Measurements from ENCODE around the gene ZNRF2.
"Not testable (repeated sequence)": the region's sequence is repeated elsewhere in the genome, so short reads cannot be mapped to it uniquely, and the experiment has no call there.

Gene ZNRF2

DNA sequence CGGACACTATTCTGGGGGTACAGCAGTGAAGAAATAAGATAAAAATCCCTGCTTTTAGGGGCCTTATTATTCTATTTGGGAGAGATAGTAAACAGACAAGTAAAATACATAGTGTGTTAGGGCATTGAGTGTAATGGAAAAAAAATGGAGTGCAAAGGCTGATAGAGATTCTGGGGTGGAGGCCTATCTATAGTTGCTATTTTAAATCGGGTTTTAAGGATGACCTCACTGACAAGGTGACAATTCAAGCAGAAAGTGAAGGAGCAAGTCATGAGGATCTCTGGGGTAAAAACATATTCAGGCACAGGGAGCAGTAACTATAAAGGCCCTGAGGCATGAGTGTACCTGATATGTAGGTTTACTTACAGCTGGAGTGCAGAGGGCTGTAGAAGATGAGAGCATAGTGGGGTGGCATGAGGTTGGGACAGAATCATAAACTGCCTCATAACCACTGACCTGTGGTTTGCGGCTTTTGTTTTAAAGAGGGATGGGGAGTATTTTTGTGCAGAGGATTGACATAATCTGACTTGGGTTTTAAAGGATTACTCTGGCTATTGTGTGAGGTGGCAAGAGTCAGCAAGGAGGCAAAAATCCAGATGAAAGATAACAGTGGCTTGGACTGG lies 8.1 kb downstream of the ZNRF2 start:
- not testable (repeated sequence) for H3K36me3 ChIP-seq (ENCODE audit: insufficient read depth, low read length); H3K4me3 ChIP-seq (ENCODE audit: low read depth in 1 of 2, low read length in 2 of 2); H3K27me3 ChIP-seq (ENCODE audit: control insufficient read depth in 1 of 2, insufficient read depth in 2 of 2, low read length in 2 of 2); H3K27ac ChIP-seq (ENCODE audit: low read depth, low read length); H3K9ac ChIP-seq (ENCODE audit: low read length); H3K9me3 ChIP-seq (ENCODE audit: low read length)
- H3K4me1 ChIP-seq (ENCODE audit: insufficient read depth, low read length): peaks cover 12% of the 10 kb centered on the region

DNA sequence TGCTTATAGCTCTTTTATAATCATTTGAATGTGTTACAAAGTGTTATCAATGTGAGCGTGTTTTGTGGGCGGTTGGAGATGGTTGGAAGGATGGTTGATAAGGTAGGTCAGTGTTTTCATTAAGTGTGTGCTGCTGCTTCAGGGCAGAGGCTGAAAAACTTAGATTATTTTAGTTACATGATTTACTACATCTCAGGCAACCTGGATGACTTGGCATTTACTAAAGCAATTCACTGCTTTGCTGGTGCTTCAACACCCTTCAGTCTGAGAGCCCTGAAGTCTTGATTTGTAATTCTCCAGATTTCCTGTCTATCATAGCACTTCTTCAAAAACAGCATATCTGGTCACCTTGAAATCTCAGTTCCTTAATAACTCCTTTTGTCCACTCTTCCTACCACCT lies 11.9 kb downstream of the ZNRF2 start:
- not testable (repeated sequence) for H3K27ac ChIP-seq (ENCODE audit: low read depth, low read length); H3K9me3 ChIP-seq (ENCODE audit: low read length); H3K9ac ChIP-seq (ENCODE audit: low read length); H3K36me3 ChIP-seq (ENCODE audit: insufficient read depth, low read length); H3K4me3 ChIP-seq (ENCODE audit: low read depth in 1 of 2, low read length in 2 of 2); H3K27me3 ChIP-seq (ENCODE audit: control insufficient read depth in 1 of 2, insufficient read depth in 2 of 2, low read length in 2 of 2)
- peaks cover 16% of the 10 kb centered on the region for H3K4me1 ChIP-seq (ENCODE audit: insufficient read depth, low read length)

DNA sequence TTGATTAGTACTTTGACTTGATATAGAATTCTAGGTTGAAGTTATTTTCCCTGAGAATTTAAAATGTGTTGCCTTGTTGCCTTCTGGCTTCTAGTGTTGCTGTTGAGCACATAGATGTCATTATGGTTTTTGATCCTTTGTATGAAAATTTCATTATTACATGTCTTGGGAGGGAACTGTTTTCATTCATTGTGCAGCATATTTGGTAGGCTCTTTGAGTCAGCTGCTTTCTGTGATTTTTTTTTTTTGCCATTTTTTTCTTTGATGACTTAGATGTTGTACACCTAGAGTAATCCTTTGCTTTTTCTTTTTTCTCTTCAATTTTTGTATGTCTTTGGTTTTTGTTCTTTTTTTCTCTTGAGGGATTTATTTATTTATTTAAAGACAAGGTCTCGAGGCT lies 13.1 kb downstream of the ZNRF2 start:
- H3K27me3 ChIP-seq (ENCODE audit: control insufficient read depth in 1 of 2, insufficient read depth in 2 of 2, low read length in 2 of 2); H3K36me3 ChIP-seq (ENCODE audit: insufficient read depth, low read length); H3K4me3 ChIP-seq (ENCODE audit: low read depth in 1 of 2, low read length in 2 of 2); H3K9ac ChIP-seq (ENCODE audit: low read length); H3K9me3 ChIP-seq (ENCODE audit: low read length); H3K27ac ChIP-seq (ENCODE audit: low read depth, low read length): not testable (repeated sequence)
- peaks cover 21% of the 10 kb centered on the region for H3K4me1 ChIP-seq (ENCODE audit: insufficient read depth, low read length)

DNA sequence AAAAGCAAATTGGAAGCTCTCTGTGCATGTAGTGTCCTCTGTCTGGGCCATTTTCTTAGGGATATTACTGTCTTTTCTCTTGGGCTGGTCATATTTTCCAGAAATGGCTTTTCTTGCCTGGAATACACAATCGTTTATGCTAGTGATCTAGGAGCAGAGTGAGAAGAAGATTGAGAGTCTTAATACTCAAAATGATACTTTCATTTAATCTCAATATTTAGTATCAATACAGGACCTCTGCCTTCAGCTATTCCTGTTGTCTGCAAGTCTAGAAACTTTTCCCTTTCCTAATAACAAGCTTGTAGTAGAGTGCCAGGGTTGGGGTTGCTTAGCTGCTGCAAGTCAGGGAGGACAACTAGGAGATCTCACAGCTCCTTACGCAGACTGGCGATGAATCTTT lies 14.0 kb downstream of the ZNRF2 start:
- not testable (repeated sequence) for H3K36me3 ChIP-seq (ENCODE audit: insufficient read depth, low read length); H3K9me3 ChIP-seq (ENCODE audit: low read length); H3K9ac ChIP-seq (ENCODE audit: low read length); H3K27me3 ChIP-seq (ENCODE audit: control insufficient read depth in 1 of 2, insufficient read depth in 2 of 2, low read length in 2 of 2); H3K4me3 ChIP-seq (ENCODE audit: low read depth in 1 of 2, low read length in 2 of 2); H3K27ac ChIP-seq (ENCODE audit: low read depth, low read length)
- peaks cover 21% of the 10 kb centered on the region for H3K4me1 ChIP-seq (ENCODE audit: insufficient read depth, low read length)

GRCh38 chr7:30301751-30302150 lies 17.4 kb downstream of the ZNRF2 start:
- Histone ChIP-seq H3K27ac (ENCODE audit: low read depth, low read length) (no peak overlapping the region), H3K27me3 (ENCODE audit: control insufficient read depth in 1 of 2, insufficient read depth in 2 of 2, low read length in 2 of 2) (no peaks in the 10 kb centered on the region), H3K4me1 (ENCODE audit: insufficient read depth, low read length) (peaks cover 36% of the 10 kb centered on the region)

DNA sequence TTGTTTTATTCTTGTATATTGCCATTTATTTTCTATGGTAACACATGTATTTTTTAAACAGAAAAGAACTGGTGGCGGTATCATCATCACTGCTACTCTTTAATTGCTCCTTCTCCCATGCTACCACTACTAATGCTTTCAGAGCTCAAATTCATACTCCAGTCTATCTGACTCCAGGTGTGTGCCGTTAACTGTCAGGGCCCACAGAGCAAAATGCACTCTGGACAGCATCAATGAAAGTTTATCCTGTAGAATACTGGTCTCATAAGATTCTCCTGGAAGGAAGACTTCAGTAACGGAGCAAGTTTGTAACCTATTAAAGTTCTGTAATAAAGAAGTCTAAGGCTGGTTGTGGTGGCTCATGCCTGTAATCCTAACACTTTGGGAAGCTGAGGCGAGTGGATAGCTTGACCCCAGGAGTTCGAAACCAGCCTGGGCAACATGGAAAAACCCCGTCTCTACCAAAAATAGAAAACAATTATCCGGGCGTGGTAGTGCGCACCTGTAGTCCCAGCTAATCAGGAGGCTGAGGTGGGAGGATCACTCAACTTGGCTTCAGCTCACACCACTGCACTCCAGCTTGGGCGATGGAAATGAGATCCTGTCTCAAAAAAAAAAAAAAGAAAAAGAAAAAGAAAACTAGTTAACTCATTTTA lies 18.4 kb downstream of the ZNRF2 start:
- Histone ChIP-seq H3K27me3 (ENCODE audit: control insufficient read depth in 1 of 2, insufficient read depth in 2 of 2, low read length in 2 of 2) (no peaks in the 10 kb centered on the region), H3K9ac (ENCODE audit: low read length) (no peak overlapping the region), H3K36me3 (ENCODE audit: insufficient read depth, low read length) (no peaks in the 10 kb centered on the region), H3K9me3 (ENCODE audit: low read length) (no peaks in the 10 kb centered on the region), H3K27ac (ENCODE audit: low read depth, low read length) (no peak overlapping the region), H3K4me1 (ENCODE audit: insufficient read depth, low read length) (peaks cover 36% of the 10 kb centered on the region), H3K4me3 (ENCODE audit: low read depth in 1 of 2, low read length in 2 of 2) (no peak overlapping the region)

More at GRCh38 chr7:30301751-30302150, 17.4 kb downstream of the ZNRF2 start:
- H3K36me3 ChIP-seq (ENCODE audit: insufficient read depth, low read length): no peaks in the 10 kb centered on the region
- H3K4me3 ChIP-seq (ENCODE audit: low read depth in 1 of 2, low read length in 2 of 2): no peak overlapping the region
- no peak overlapping the region for H3K9ac ChIP-seq (ENCODE audit: low read length)
- no peaks in the 10 kb centered on the region for H3K9me3 ChIP-seq (ENCODE audit: low read length)

DNA sequence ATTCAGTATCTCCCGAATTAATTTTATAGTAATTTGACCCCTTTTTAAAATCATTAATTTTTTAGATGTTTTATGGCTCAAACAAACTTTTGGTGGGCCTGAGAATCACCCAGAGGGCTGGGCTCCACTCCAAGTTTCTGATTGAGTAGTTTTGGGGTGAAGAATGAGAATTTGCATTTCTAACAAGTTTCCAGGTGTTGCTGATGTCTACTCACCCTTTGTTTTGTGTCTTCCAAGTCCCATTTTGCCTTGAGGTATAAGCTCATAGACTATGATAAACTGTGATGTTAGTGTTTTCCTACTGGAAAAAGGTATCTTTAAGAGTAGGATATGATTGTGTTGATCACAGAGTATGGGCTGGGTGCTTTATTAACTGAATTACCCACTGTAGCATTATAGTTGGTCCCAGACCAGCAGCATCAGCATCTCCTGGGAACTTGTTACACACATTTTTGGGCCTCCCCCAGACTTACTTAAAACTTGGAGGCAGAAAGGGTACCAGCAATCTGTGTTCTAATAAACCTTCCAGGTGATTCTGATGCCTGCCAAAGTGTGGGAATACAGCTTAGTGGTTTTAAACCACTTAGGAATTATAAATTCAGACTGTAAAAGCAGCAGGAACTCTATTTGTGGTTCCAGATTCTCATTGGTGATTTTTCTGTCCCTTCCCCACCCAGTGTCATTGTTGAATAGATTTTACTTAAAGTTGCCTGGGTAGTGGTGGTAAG lies 19.1 kb downstream of the ZNRF2 start:
- H3K27ac ChIP-seq (ENCODE audit: low read depth, low read length): no peak overlapping the region
- no peaks in the 10 kb centered on the region for H3K36me3 ChIP-seq (ENCODE audit: insufficient read depth, low read length)
- H3K4me3 ChIP-seq (ENCODE audit: low read depth in 1 of 2, low read length in 2 of 2): no peak overlapping the region
- H3K9ac ChIP-seq (ENCODE audit: low read length): no peak overlapping the region
- no peaks in the 10 kb centered on the region for H3K27me3 ChIP-seq (ENCODE audit: control insufficient read depth in 1 of 2, insufficient read depth in 2 of 2, low read length in 2 of 2)
- H3K4me1 ChIP-seq (ENCODE audit: insufficient read depth, low read length): peaks cover 36% of the 10 kb centered on the region
- H3K9me3 ChIP-seq (ENCODE audit: low read length): no peaks in the 10 kb centered on the region

DNA sequence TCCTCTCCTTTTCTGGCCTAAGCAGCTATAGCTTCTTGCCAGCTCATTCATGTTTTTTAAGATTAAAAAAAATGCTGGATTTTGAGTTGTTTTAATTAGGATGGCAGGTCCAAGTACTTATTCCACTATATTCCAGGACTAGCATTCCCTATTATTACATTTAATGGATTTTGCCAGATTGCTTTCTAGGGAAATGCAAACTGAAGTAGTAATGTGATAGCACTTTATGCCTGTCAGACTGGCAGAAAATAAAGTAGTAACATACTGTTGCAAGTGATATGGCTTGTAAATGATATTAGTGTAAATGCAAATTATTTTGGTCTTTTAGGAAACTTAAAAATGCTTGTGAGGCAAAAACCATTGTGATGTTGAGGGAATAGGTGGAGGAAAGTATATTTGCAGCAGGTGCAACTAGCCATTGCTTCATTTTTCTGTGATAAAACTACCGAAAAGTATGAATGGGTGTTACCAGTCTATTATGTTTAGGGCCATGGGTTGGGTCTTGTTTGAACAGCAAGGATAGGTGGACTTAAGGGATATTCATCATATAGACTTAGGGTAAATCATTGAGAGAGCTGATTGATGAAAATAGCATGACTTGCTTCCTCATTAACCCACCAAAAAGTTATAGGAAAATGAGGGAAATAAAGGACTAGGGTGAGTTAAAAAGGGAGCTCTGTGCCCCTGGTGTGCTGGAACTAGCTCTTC lies 19.9 kb downstream of the ZNRF2 start:
- H3K4me3 ChIP-seq (ENCODE audit: low read depth in 1 of 2, low read length in 2 of 2): no peak overlapping the region
- no peaks in the 10 kb centered on the region for H3K9me3 ChIP-seq (ENCODE audit: low read length)
- H3K4me1 ChIP-seq (ENCODE audit: insufficient read depth, low read length): peaks cover 32% of the 10 kb centered on the region
- H3K27me3 ChIP-seq (ENCODE audit: control insufficient read depth in 1 of 2, insufficient read depth in 2 of 2, low read length in 2 of 2): no peaks in the 10 kb centered on the region
- H3K9ac ChIP-seq (ENCODE audit: low read length): no peak overlapping the region
- H3K36me3 ChIP-seq (ENCODE audit: insufficient read depth, low read length): no peaks in the 10 kb centered on the region
- no peak overlapping the region for H3K27ac ChIP-seq (ENCODE audit: low read depth, low read length)

DNA sequence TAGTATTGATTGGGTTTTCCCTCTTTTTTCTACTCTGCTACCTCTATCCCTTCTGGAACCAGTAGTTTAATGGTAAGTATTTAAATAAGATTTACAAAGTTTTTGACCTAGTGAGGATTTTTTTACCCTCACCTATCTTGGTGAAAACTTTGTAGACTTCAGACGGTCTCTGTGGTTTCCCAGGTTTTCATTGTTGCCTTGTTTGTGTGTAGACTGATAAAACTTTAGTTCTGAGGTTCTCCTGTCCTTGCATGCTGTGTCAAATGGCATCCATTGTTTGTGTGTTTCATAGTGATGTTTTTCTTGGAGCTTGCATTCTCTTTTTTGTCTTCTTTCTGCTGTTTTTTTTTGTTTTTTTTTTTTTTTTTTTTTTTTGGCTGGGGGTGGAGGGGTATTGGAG lies 22.6 kb downstream of the ZNRF2 start:
- no peak overlapping the region for H3K27ac ChIP-seq (ENCODE audit: low read depth, low read length)
- H3K4me1 ChIP-seq (ENCODE audit: insufficient read depth, low read length): peaks cover 21% of the 10 kb centered on the region
- H3K27me3 ChIP-seq (ENCODE audit: control insufficient read depth in 1 of 2, insufficient read depth in 2 of 2, low read length in 2 of 2): no peaks in the 10 kb centered on the region
- no peaks in the 10 kb centered on the region for H3K36me3 ChIP-seq (ENCODE audit: insufficient read depth, low read length)
- no peak overlapping the region for H3K4me3 ChIP-seq (ENCODE audit: low read depth in 1 of 2, low read length in 2 of 2)
- no peak overlapping the region for H3K9ac ChIP-seq (ENCODE audit: low read length)
- H3K9me3 ChIP-seq (ENCODE audit: low read length): no peaks in the 10 kb centered on the region

- Histone ChIP-seq H3K27ac (ENCODE audit: low read depth, low read length) (no peak overlapping the region), H3K36me3 (ENCODE audit: insufficient read depth, low read length) (no peaks in the 10 kb centered on the region), H3K4me1 (ENCODE audit: insufficient read depth, low read length) (peaks cover 19% of the 10 kb centered on the region), H3K4me3 (ENCODE audit: low read depth in 1 of 2, low read length in 2 of 2) (no peak overlapping the region), H3K27me3 (ENCODE audit: control insufficient read depth in 1 of 2, insufficient read depth in 2 of 2, low read length in 2 of 2) (no peaks in the 10 kb centered on the region), H3K9me3 (ENCODE audit: low read length) (no peaks in the 10 kb centered on the region), H3K9ac (ENCODE audit: low read length) (no peak overlapping the region)
Observed at GRCh38 chr7:30308389-30308788, 24.0 kb downstream of the ZNRF2 start.

DNA sequence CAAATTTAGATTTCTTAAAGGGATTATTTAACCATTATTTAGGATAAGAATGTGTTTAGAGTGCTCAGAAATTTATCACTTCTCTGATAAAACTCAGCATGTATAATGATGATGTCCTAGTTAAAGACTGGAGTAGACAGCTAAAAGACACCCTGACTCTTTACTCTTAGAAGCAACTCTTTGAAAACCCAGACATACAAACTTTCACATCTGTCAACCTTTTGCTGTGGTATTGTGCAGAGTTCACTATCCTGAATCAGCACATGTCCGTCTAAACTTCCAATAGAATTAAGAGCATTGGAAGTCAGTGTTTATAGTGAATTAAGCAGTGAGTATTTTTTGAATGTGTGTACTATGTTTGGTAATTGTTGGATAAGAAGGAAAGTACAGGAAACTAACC lies 24.9 kb downstream of the ZNRF2 start:
- Histone ChIP-seq H3K9me3 (ENCODE audit: low read length) (no peaks in the 10 kb centered on the region), H3K9ac (ENCODE audit: low read length) (no peak overlapping the region), H3K36me3 (ENCODE audit: insufficient read depth, low read length) (no peaks in the 10 kb centered on the region), H3K4me1 (ENCODE audit: insufficient read depth, low read length) (peaks cover 11% of the 10 kb centered on the region), H3K27ac (ENCODE audit: low read depth, low read length) (no peak overlapping the region), H3K4me3 (ENCODE audit: low read depth in 1 of 2, low read length in 2 of 2) (no peak overlapping the region), H3K27me3 (ENCODE audit: control insufficient read depth in 1 of 2, insufficient read depth in 2 of 2, low read length in 2 of 2) (no peaks in the 10 kb centered on the region)

Data from muscle layer of colon (tissue), 2 donors.